GM21526 (cell line): Measurements from ENCODE around the gene NFIB.
A peak's percentile ranks its signal among the peaks of the same experiment; 100 is the strongest.

Source experiments
- ATAC-seq: cut with Tn5 transposase; IDR thresholded peaks from one replicate; pipeline ENCODE4 v1.9.1; 2021; ENCODE audit warnings: moderate library complexity; ENCODE audit not compliant: unreplicated experiment, low FRiP score

NFIB gene

GRCh38 chr9:14345354-14346230 is 31.7 kb upstream of the NFIB start:
- no peak for ATAC-seq

- ATAC-seq: no peak
Measured at GRCh38 chr9:14344941-14345353, 31.0 kb upstream of the NFIB start.

GRCh38 chr9:14344053-14344524 is 30.1 kb upstream of the NFIB start:
- no peak for ATAC-seq

- ATAC-seq: no peak
Measured at GRCh38 chr9:14343261-14344031, 29.5 kb upstream of the NFIB start.

GRCh38 chr9:14342736-14343135 is 28.8 kb upstream of the NFIB start:
- ATAC-seq: no peak

GRCh38 chr9:14341437-14342122 is 27.6 kb upstream of the NFIB start:
- no peak for ATAC-seq

GRCh38 chr9:14340994-14341393 is 27.1 kb upstream of the NFIB start:
- no peak for ATAC-seq

GRCh38 chr9:14340219-14340873 is 26.4 kb upstream of the NFIB start:
- ATAC-seq: no peak

- ATAC-seq: no peak
Measured at GRCh38 chr9:14339746-14340145, 25.8 kb upstream of the NFIB start.

- no peak for ATAC-seq
Measured at GRCh38 chr9:14337615-14338014, 23.7 kb upstream of the NFIB start.

- ATAC-seq: no peak
Measured at GRCh38 chr9:14336244-14336643, 22.3 kb upstream of the NFIB start.

GRCh38 chr9:14331120-14331519 is 17.2 kb upstream of the NFIB start:
- no peak for ATAC-seq

- no peak for ATAC-seq
Measured at GRCh38 chr9:14327036-14327435, 13.1 kb upstream of the NFIB start.

- no peak for ATAC-seq
Measured at GRCh38 chr9:14326264-14326826, 12.4 kb upstream of the NFIB start.

GRCh38 chr9:14325147-14325546 is 11.2 kb upstream of the NFIB start:
- ATAC-seq: no peak

GRCh38 chr9:14323985-14324650 is 10.2 kb upstream of the NFIB start:
- ATAC-seq: no peak

- peak; percentile 0 for ATAC-seq
Measured at GRCh38 chr9:14323083-14323971, 9.4 kb upstream of the NFIB start.

GRCh38 chr9:14322211-14323082 is 8.5 kb upstream of the NFIB start:
- ATAC-seq: peak; percentile 90
